Liver (tissue), 9 donors: ENCODE data around the gene GPR84. TPM values are rescaled to one million over a fixed set of nuclear protein-coding genes. Genes with fewer than 3 reads are reported as not detected.

Experiments used
- DNase-seq: peaks from one replicate; pipeline ENCODE4 v3.0.0-alpha.2; 2017; ENCODE audit warnings: low spot score
- H3K27ac ChIP-seq, 2 donors: one replicate each; pipeline ENCODE4 v1.7.0; 2013; ENCODE audit warnings: inconsistent platforms in 2 of 2, low read length in 2 of 2, control low read depth in 1 of 2, low read depth in 1 of 2, mild to moderate bottlenecking in 1 of 2
- H3K27me3 ChIP-seq, 4 donors: one replicate each; pipeline versions ENCODE4 v1.6.1 to v1.7.0; 2013; ENCODE audit warnings: low read length in 3 of 4, inconsistent platforms in 1 of 4, mild to moderate bottlenecking in 1 of 4, moderate library complexity in 1 of 4; ENCODE audit not compliant: control insufficient read depth in 4 of 4, insufficient read depth in 4 of 4
- H3K36me3 ChIP-seq, 4 donors: one replicate each; pipeline versions ENCODE4 v1.6.1 to v1.7.0; 2013; ENCODE audit warnings: low read length in 3 of 4, mild to moderate bottlenecking in 3 of 4, low read depth in 1 of 4, moderate library complexity in 1 of 4; ENCODE audit not compliant: control insufficient read depth in 4 of 4, insufficient read depth in 3 of 4
- H3K4me1 ChIP-seq, 4 donors: one replicate each; pipeline versions ENCODE4 v1.6.1 to v1.7.0; 2013; ENCODE audit warnings: low read length in 3 of 4, mild to moderate bottlenecking in 3 of 4, moderate library complexity in 1 of 4; ENCODE audit not compliant: control insufficient read depth in 4 of 4, insufficient read depth in 4 of 4
- H3K4me3 ChIP-seq, 3 donors: one replicate each; pipeline versions ENCODE4 v1.6.1 to v1.7.0; 2013; ENCODE audit warnings: low read length in 3 of 3, control low read depth in 1 of 3, low read depth in 1 of 3, mild to moderate bottlenecking in 1 of 3
- H3K9ac ChIP-seq, 2 donors: one replicate each; pipeline ENCODE4 v1.7.0; 2013; ENCODE audit warnings: low read length in 2 of 2, mild to moderate bottlenecking in 2 of 2, moderate library complexity in 2 of 2, control low read depth in 1 of 2, low read depth in 1 of 2
- H3K9me3 ChIP-seq, 4 donors: one replicate each; pipeline versions ENCODE4 v1.6.1 to v1.7.0; 2013; ENCODE audit warnings: low read length in 3 of 4; ENCODE audit not compliant: control insufficient read depth in 4 of 4
- ATF3 ChIP-seq: IDR thresholded peaks from 2 replicates; pipeline ENCODE4 v1.6.1; 2016; ENCODE audit warnings: antibody characterized with exemption
- CTCF ChIP-seq: fragments of 150-350 bp; IDR thresholded peaks from 2 replicates; pipeline ENCODE4 v1.5.1; 2017; ENCODE audit warnings: improper control_type of control experiment, low read depth, low read length; ENCODE audit not compliant: missing input control
- EGR1 ChIP-seq, 2 donors: IDR thresholded peaks; 2 replicates each; pipeline ENCODE4 v1.6.1; 2016 to 2018; ENCODE audit warnings: antibody characterized with exemption in 2 of 2, low read depth in 2 of 2
- FOXA1 ChIP-seq: IDR thresholded peaks from 2 replicates; pipeline ENCODE4 v1.6.1; 2016; ENCODE audit warnings: antibody characterized with exemption
- FOXA2 ChIP-seq: IDR thresholded peaks from 2 replicates; pipeline ENCODE4 v1.6.1; 2016; ENCODE audit warnings: antibody characterized with exemption
- GABPA ChIP-seq, 2 donors: IDR thresholded peaks in 1 of 2; conservative IDR thresholded peaks in 1 of 2; 2 replicates each; pipeline ENCODE4 v1.6.1; 2016; ENCODE audit warnings: antibody characterized with exemption in 2 of 2, mild to moderate bottlenecking in 1 of 2, moderate library complexity in 1 of 2
- HNF4A ChIP-seq, 2 donors: conservative IDR thresholded peaks; 2 replicates each; pipeline ENCODE4 v1.6.1; 2016; ENCODE audit warnings: antibody characterized with exemption in 2 of 2, mild to moderate bottlenecking in 2 of 2
- HNF4G ChIP-seq: IDR thresholded peaks from 2 replicates; pipeline ENCODE4 v1.6.1; 2016; ENCODE audit warnings: antibody characterized with exemption
- JUND ChIP-seq, 2 donors: IDR thresholded peaks; 2 replicates each; pipeline ENCODE4 v1.6.1; 2016; ENCODE audit warnings: antibody characterized with exemption in 2 of 2
- MAX ChIP-seq: IDR thresholded peaks from 2 replicates; pipeline ENCODE4 v1.6.1; 2016; ENCODE audit warnings: antibody characterized with exemption
- NR2F2 ChIP-seq: IDR thresholded peaks from 2 replicates; pipeline ENCODE4 v1.6.1; 2016; ENCODE audit warnings: antibody characterized with exemption
- RAD21 ChIP-seq, 2 donors: IDR thresholded peaks; 2 replicates each; pipeline ENCODE4 v1.6.1; 2016; ENCODE audit warnings: antibody characterized with exemption in 2 of 2, mild to moderate bottlenecking in 2 of 2
- REST ChIP-seq: IDR thresholded peaks from 2 replicates; pipeline ENCODE4 v1.6.1; 2016; ENCODE audit warnings: antibody characterized with exemption, mild to moderate bottlenecking
- RXRA ChIP-seq, 2 donors: IDR thresholded peaks; 2 replicates each; pipeline ENCODE4 v1.6.1; 2017 to 2018; ENCODE audit warnings: antibody characterized with exemption in 2 of 2, mild to moderate bottlenecking in 1 of 2
- SP1 ChIP-seq: IDR thresholded peaks from 2 replicates; pipeline ENCODE4 v1.6.1; 2018; ENCODE audit warnings: antibody characterized with exemption, mild to moderate bottlenecking
- TAF1 ChIP-seq: conservative IDR thresholded peaks from 2 replicates; pipeline ENCODE4 v1.6.1; 2016; ENCODE audit warnings: antibody characterized with exemption, mild to moderate bottlenecking
- YY1 ChIP-seq: IDR thresholded peaks from 2 replicates; pipeline ENCODE4 v1.6.1; 2016; ENCODE audit warnings: antibody characterized with exemption, mild to moderate bottlenecking
- ZBTB33 ChIP-seq: IDR thresholded peaks from 2 replicates; pipeline ENCODE4 v1.6.1; 2016; ENCODE audit warnings: antibody characterized with exemption
- WGBS: extraction: QIAGEN DNeasy Blood & Tissue Kit; methylation state at CpG from one replicate; pipeline ENCODE4 v1.1.7; 2013; 5-methylcytosine and 5-hydroxymethylcytosine counted together
- polyA plus RNA-seq, 2 donors: library from polyadenylated mRNA; stranded (reverse) in 1 of 2; unstranded in 1 of 2; fragments of 200-250 nt in 1 of 2; fragments of >200 nt in 1 of 2; fragmentation: Nextera tagmentation in 1 of 2; extraction: Ambion mirVana in 1 of 2; gene quantifications; one replicate each; pipeline versions ENCODE4 v1.2.1 to v1.2.3, GENCODE V29; 2013 to 2015
- total RNA-seq, 2 donors: library from RNA; depleted of rRNA; stranded (reverse); fragments of >200 nt; gene quantifications; one replicate each; pipeline ENCODE4 v1.2.3, GENCODE V29; 2014
- donor health status: healthy.
- donor health status: healthy.
- donor health status: healthy.
- donor health status: healthy.
- donor health status: healthy.

Gene GPR84
- total and polyA plus RNA-seq, 4 donors: 0.09 to 0.37 (median 0.33) TPM; not detected in 1

- no peaks in the 10 kb centered on the region for H3K36me3 ChIP-seq
Measured at GRCh38 chr12:54324617-54325441, 39.5 kb downstream of the GPR84 start, which contains the start of gene COPZ1. TSS of gene COPZ1 (plus strand) at chr12:54325131. CDS start at chr12:54325164, 33 bp downstream.

More at GRCh38 chr12:54324617-54325441, 39.5 kb downstream of the GPR84 start, which contains the start of gene COPZ1:
- H3K9ac ChIP-seq: peak within 1 kb of the TSS; percentile 95 to 97
- no peaks in the 10 kb centered on the region for H3K9me3 ChIP-seq
- H3K27ac ChIP-seq: peak within 1 kb of the TSS; percentile 81 to 90
- 1% methylated on average over 34 of the region's 34 CpGs for WGBS
- peak; percentile 94 for DNase-seq
- H3K27me3 ChIP-seq: no peaks in the 10 kb centered on the region
- H3K4me1 ChIP-seq: peaks cover 2 to 21% (median 14%) of the 10 kb centered on the region in 4 donors
- peak; percentile 60 for TF ChIP-seq REST
- TF ChIP-seq GABPA (IDR thresholded peaks at IDR 0.05 in 1 of 2, conservative IDR thresholded peaks at IDR 0.05 in 1 of 2): peak in 1 of 2 donors; percentile 52
- no peak for TF ChIP-seq ATF3
- peak in 1 of 2 donors; percentile 12 for TF ChIP-seq RXRA (IDR thresholded peaks at IDR 0.05)
- TF ChIP-seq MAX: peak; percentile 38
- TF ChIP-seq YY1: peak; percentile 98
- no peak for TF ChIP-seq FOXA1
- TF ChIP-seq TAF1: peak; percentile 4
- peak; percentile 75 for TF ChIP-seq CTCF
- no peak for TF ChIP-seq FOXA2
- no peak for TF ChIP-seq JUND (IDR thresholded peaks at IDR 0.05)
- TF ChIP-seq SP1: peak; percentile 89
- no peak for TF ChIP-seq HNF4G
- peak in 1 of 2 donors; percentile 27 for TF ChIP-seq HNF4A (conservative IDR thresholded peaks at IDR 0.05)
- TF ChIP-seq RAD21 (IDR thresholded peaks at IDR 0.05): peak; percentile 76 to 78
- peak in 1 of 2 donors; percentile 19 for TF ChIP-seq EGR1 (IDR thresholded peaks at IDR 0.05; ENCODE audit: low read depth in 2 of 2)
- no peak for TF ChIP-seq ZBTB33
- peak; percentile 43 for TF ChIP-seq NR2F2
- H3K4me3 ChIP-seq: peak within 1 kb of the TSS; percentile 64 to 99 (median 98)
